Testis (tissue), 3 donors: ENCODE results near the gene SMAD1. TPM values are rescaled to one million over a fixed set of nuclear protein-coding genes. Genes with fewer than 3 reads are reported as not detected.

Source experiments
- DNase-seq: peaks from one replicate; pipeline ENCODE4 v3.0.0-alpha.2; 2019
- H3K27ac ChIP-seq, 2 donors: fragments of 200-600 bp; sonication (generic); one replicate each; pipeline ENCODE4 v1.5.1; 2019
- H3K27me3 ChIP-seq: fragments of 200-600 bp; sonication (generic); one replicate; pipeline ENCODE4 v1.5.1; 2019
- H3K36me3 ChIP-seq: fragments of 200-600 bp; sonication (generic); one replicate; pipeline ENCODE4 v1.5.1; 2017; ENCODE audit warnings: low read depth; ENCODE audit errors: missing control alignments
- H3K4me1 ChIP-seq: fragments of 200-600 bp; sonication (generic); one replicate; pipeline ENCODE4 v1.5.1; 2019
- H3K4me3 ChIP-seq, 2 donors: fragments of 200-600 bp; sonication (generic); one replicate each; pipeline ENCODE4 v1.5.1; 2017 to 2019
- H3K9me3 ChIP-seq: fragments of 200-600 bp; sonication (generic); one replicate; pipeline ENCODE4 v1.5.1; 2017
- POLR2A ChIP-seq: fragments of 450-650 bp; IDR thresholded peaks from one replicate; pipeline ENCODE4 v1.6.1; 2017; ENCODE audit warnings: antibody characterized with exemption, mild to moderate bottlenecking, moderate library complexity
- WGBS, 2 donors: methylation state at CpG; one replicate each; pipeline ENCODE4 v1.1.5; 2018; 5-methylcytosine and 5-hydroxymethylcytosine counted together
- intact Hi-C: fragments of 100-400 bp; cut with DNase I; formaldehyde crosslinking; loops from one replicate; pipeline ENCODE4 v1.15.1; 2023; ENCODE audit warnings: low total_unique reads
- polyA plus RNA-seq: library from polyadenylated mRNA; stranded (reverse); fragments of 350-450 nt; fragmentation: Illumina TruSeq; extraction: RNeasy Lipid Tissue Mini Kit (QIAGEN cat#74804); gene quantifications from one replicate; pipeline ENCODE4 v1.2.3, GENCODE V29; 2014; ENCODE audit warnings: low read depth, low replicate concordance; ENCODE audit not compliant: insufficient read depth
- total RNA-seq, 2 donors: library from RNA; depleted of rRNA; stranded (reverse); fragments of >200 nt; gene quantifications; one replicate each; pipeline ENCODE4 v1.2.3, GENCODE V29; 2016
- TF ChIP-seq, protein P1 (sequence below), 3 experiments: fragments of 450-650 bp in 2 of 3; fragments of 200-600 bp in 1 of 3; sonication (generic) in 1 of 3; IDR thresholded peaks; one replicate each; pipeline ENCODE4 v1.5.1; 2016 to 2019; ENCODE audit warnings: antibody characterized with exemption in 3 of 3, mild to moderate bottlenecking in 2 of 3, moderate library complexity in 1 of 3

The SMAD1 gene
- total and polyA plus RNA-seq, 3 donors from 2014 or later = 29.6 to 37.6 (median 30.1) TPM

DNA sequence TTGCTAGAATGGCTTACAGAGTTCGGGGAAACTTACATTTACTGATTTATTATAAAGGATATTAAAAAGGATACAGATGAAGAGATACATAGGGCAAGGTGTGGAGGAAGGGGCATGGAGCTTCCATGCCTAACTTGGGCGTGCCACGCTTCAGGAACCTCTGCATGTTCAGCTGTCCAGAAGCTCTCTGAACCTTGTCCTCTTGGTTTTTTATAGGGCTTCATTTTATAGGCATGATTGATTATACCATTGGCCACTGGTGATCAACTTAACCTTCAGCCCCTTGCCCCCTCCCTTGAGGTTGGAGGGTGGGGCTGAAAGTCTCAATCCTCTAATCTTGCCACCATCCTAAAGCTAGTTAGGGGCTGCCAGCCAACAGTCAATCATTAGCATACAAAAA lies 10.7 kb downstream of the SMAD1 start:
- H3K9me3 ChIP-seq = no peaks in the 10 kb centered on the region
- H3K4me1 ChIP-seq = no peaks in the 10 kb centered on the region
- H3K27ac ChIP-seq = no peak overlapping the region
- WGBS, 2 donors = 97 to 99% methylated on average over 3 of the region's 3 CpGs
- TF ChIP-seq, protein P1, sequence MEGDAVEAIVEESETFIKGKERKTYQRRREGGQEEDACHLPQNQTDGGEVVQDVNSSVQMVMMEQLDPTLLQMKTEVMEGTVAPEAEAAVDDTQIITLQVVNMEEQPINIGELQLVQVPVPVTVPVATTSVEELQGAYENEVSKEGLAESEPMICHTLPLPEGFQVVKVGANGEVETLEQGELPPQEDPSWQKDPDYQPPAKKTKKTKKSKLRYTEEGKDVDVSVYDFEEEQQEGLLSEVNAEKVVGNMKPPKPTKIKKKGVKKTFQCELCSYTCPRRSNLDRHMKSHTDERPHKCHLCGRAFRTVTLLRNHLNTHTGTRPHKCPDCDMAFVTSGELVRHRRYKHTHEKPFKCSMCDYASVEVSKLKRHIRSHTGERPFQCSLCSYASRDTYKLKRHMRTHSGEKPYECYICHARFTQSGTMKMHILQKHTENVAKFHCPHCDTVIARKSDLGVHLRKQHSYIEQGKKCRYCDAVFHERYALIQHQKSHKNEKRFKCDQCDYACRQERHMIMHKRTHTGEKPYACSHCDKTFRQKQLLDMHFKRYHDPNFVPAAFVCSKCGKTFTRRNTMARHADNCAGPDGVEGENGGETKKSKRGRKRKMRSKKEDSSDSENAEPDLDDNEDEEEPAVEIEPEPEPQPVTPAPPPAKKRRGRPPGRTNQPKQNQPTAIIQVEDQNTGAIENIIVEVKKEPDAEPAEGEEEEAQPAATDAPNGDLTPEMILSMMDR (IDR thresholded peaks at IDR 0.05) = no peak
- no peak for TF ChIP-seq POLR2A
- intact Hi-C loops = no loop called here
- H3K27me3 ChIP-seq = no peaks in the 10 kb centered on the region
- DNase-seq = no peak
- no peaks in the 10 kb centered on the region for H3K36me3 ChIP-seq
- no peak overlapping the region for H3K4me3 ChIP-seq

DNA sequence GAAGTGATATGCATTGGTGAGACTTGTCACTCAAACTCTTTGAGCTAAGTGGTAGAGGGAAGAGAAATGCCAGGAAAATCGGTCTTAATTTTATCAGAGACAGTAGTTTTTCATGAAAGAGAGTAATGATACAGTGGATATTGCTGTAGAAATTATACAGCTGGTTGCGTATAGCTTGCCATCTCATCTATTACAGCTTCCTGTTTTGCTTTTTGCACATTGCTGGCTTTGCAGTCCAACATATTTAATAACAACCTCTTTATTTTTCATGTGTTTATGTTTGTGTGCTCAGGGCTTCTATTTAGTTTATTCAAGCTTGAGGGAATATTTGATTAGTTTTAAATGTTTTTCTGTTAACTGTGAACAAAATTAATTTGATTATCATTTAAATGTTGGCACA lies 11.5 kb downstream of the SMAD1 start:
- no peak for TF ChIP-seq POLR2A
- TF ChIP-seq, protein P1 (IDR thresholded peaks at IDR 0.05) = no peak
- Histone ChIP-seq H3K36me3 (no peaks in the 10 kb centered on the region), H3K4me3 (no peak overlapping the region), H3K9me3 (no peaks in the 10 kb centered on the region), H3K27me3 (no peaks in the 10 kb centered on the region), H3K4me1 (no peaks in the 10 kb centered on the region), H3K27ac (no peak overlapping the region)
- WGBS, 2 donors = 61 to 64% methylated on average over 2 of the region's 2 CpGs
- intact Hi-C loops = no loop called here
- DNase-seq = no peak

DNA sequence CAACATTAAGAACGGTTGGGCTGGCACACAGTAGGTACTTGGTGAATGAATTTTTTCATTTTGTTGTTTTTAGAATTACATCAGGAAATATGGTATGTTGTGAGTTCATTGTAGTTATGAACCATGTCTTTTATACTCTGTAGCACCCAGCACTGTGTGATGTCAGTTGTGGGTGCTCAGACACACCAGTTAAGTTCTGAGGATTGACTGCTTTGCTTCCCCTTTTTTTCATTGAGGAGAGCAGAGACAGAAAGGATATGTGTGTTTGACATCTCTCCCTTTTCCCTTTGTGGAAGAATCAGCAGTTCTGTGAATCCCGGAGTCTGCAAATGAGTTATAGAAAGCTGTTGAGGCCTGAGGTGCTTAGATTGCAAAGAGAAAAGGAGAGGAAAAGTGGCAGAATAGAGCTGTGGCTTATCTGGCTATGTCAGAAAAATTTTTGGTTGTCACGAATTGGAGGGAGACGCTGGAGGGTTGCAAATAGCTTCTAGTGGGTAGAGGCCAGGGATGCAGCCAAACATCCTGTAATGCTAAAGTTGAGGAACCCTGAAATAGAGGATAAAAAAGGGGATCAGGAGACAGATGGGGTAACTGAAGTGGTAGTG lies 13.1 kb downstream of the SMAD1 start:
- no peak overlapping the region for H3K4me3 ChIP-seq
- H3K4me1 ChIP-seq = no peaks in the 10 kb centered on the region
- no peaks in the 10 kb centered on the region for H3K36me3 ChIP-seq
- no peaks in the 10 kb centered on the region for H3K9me3 ChIP-seq
- no peaks in the 10 kb centered on the region for H3K27me3 ChIP-seq
- whole genome bisulfite sequencing, 2 donors = 66 to 77% methylated on average over 4 of the region's 4 CpGs
- no peak for DNase-seq
- TF ChIP-seq, protein P1 (IDR thresholded peaks at IDR 0.05) = no peak
- TF ChIP-seq POLR2A = no peak
- intact Hi-C loops = no loop called here
- no peak overlapping the region for H3K27ac ChIP-seq

DNA sequence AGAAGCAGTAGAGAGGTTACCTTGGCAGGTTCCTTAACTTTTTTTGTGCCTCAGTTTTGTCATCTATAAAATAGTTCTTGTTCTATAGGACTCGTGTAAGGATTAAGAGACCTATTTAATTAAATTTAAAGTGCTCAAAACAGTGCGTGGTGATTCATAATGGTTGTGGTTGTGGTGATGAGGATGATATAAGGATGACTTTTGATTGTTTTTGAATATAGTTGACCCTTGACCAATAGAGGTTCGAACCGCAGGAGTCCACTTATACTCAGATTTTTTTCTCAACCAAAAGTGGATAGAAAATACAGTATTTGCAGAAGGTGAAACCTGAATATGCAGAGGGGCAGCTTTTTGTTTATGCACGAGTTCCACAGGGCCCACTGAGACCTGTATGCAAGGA lies 14.6 kb downstream of the SMAD1 start:
- TF ChIP-seq, protein P1 (IDR thresholded peaks at IDR 0.05) = no peak
- no peak for TF ChIP-seq POLR2A
- Histone ChIP-seq H3K27ac (no peak overlapping the region), H3K4me3 (no peak overlapping the region), H3K36me3 (no peaks in the 10 kb centered on the region), H3K27me3 (no peaks in the 10 kb centered on the region), H3K9me3 (no peaks in the 10 kb centered on the region), H3K4me1 (no peaks in the 10 kb centered on the region)
- WGBS, 2 donors = 88 to 90% methylated on average over 5 of the region's 5 CpGs
- intact Hi-C loops = no loop called here
- no peak for DNase-seq
